B cell (primary cell): Measurements from ENCODE around the gene TBCB. TPM values are rescaled to one million over a fixed set of nuclear protein-coding genes. Genes with fewer than 3 reads are reported as not detected.

ENCODE experiments used
- ATAC-seq: fragments of 200-7000 bp; cut with Tn5 transposase; one replicate; pipeline ENCODE4 v1.10.0; 2021; ENCODE audit warnings: low read depth, mild to moderate bottlenecking, moderate number of reproducible peaks, moderate library complexity
- CTCF ChIA-PET: fragments of 350-600 bp; sonication (Branson Sonifier 250); formaldehyde crosslinking; loops from one replicate; lab custom pipeline; 2021; ENCODE audit warnings: antibody characterized with exemption, inconsistent platforms; lab: Charles Lee
- POLR2A ChIA-PET: fragments of 350-600 bp; sonication (Branson Sonifier 250); formaldehyde crosslinking; loops from one replicate; lab custom pipeline; 2021; ENCODE audit warnings: antibody characterized with exemption; lab: Charles Lee
- DNase-seq: peaks from one replicate; pipeline ENCODE4 v3.0.0; 2013
- H2AFZ ChIP-seq: 2 replicates; pipeline ENCODE4 v1.6.1; 2012; ENCODE audit warnings: mild to moderate bottlenecking, low read depth, low read length; ENCODE audit not compliant: insufficient read depth, poor library complexity, severe bottlenecking
- H3K27ac ChIP-seq, 2 donors: 1 replicate in 1 of 2; 2 replicates in 1 of 2; pipeline ENCODE4 v1.5.1; 2012 to 2013; ENCODE audit warnings: low read length in 2 of 2, mild to moderate bottlenecking in 2 of 2, moderate library complexity in 1 of 2
- H3K27me3 ChIP-seq, 4 experiments: fragments of 200-600 bp in 1 of 4; sonication (generic) in 1 of 4; replicated peaks in 1 of 4; 1 replicate in 2 of 4; 2 replicates in 2 of 4; pipeline versions ENCODE4 v1.6.1 to v1.7.0; 2013 to 2016; ENCODE audit warnings: low read length in 3 of 4, mild to moderate bottlenecking in 2 of 4, mixed read lengths in 1 of 4, moderate library complexity in 1 of 4; ENCODE audit not compliant: insufficient read depth in 4 of 4, control insufficient read depth in 3 of 4; ENCODE audit errors: control extremely low read depth in 1 of 4
- H3K36me3 ChIP-seq, 2 experiments: replicated peaks in 1 of 2; 1 replicate in 1 of 2; 2 replicates in 1 of 2; pipeline versions ENCODE4 v1.6.1 to v1.7.1; 2013; ENCODE audit warnings: low read length in 1 of 2; ENCODE audit not compliant: insufficient read depth in 2 of 2, control insufficient read depth in 1 of 2; ENCODE audit errors: control extremely low read depth in 1 of 2, extremely low read depth in 1 of 2
- H3K4me1 ChIP-seq, 2 donors: fragments of 200-600 bp in 1 of 2; sonication (generic) in 1 of 2; 1 replicate in 1 of 2; 2 replicates in 1 of 2; pipeline versions ENCODE4 v1.5.1 to v1.6.1; 2013 to 2017; ENCODE audit warnings: low read length in 2 of 2; ENCODE audit not compliant: control insufficient read depth in 2 of 2, insufficient read depth in 2 of 2
- H3K4me2 ChIP-seq: replicated peaks from 2 replicates; pipeline ENCODE3; 2012; ENCODE audit warnings: mild to moderate bottlenecking, low read depth, low read length; ENCODE audit not compliant: poor library complexity, severe bottlenecking
- H3K4me3 ChIP-seq, 5 experiments: fragments of 200-600 bp in 1 of 5; sonication (generic) in 1 of 5; 1 replicate in 3 of 5; 2 replicates in 2 of 5; pipeline versions ENCODE4 v1.5.1 to v1.7.0; 2011 to 2016; ENCODE audit warnings: low read length in 4 of 5, mild to moderate bottlenecking in 4 of 5, low read depth in 2 of 5, control low read depth in 1 of 5, moderate library complexity in 1 of 5; ENCODE audit not compliant: insufficient read depth in 1 of 5; ENCODE audit errors: control extremely low read depth in 1 of 5, extremely low read depth in 1 of 5
- H3K79me2 ChIP-seq: fragments of 200-600 bp; sonication (generic); one replicate; pipeline ENCODE4 v1.6.0; 2016; ENCODE audit warnings: low read length; ENCODE audit not compliant: control insufficient read depth, insufficient read depth
- H3K9ac ChIP-seq: fragments of 200-600 bp; sonication (generic); 2 replicates; pipeline ENCODE4 v1.6.1; 2017; ENCODE audit warnings: mild to moderate bottlenecking, low read length, moderate library complexity
- H3K9me3 ChIP-seq, 3 donors: one replicate each; pipeline versions ENCODE4 v1.6.1 to v1.7.1; 2013; ENCODE audit warnings: low read length in 2 of 3; ENCODE audit not compliant: control insufficient read depth in 2 of 3, insufficient read depth in 1 of 3; ENCODE audit errors: control extremely low read depth in 1 of 3
- H4K20me1 ChIP-seq: 2 replicates; pipeline ENCODE4 v1.6.0; 2012; ENCODE audit warnings: mild to moderate bottlenecking, low read length; ENCODE audit not compliant: insufficient read depth, control insufficient read depth, poor library complexity, severe bottlenecking
- H3K27ac Mint-ChIP-seq: one replicate; pipeline ENCODE4 v1.8.0; 2021; ENCODE audit warnings: mixed read lengths
- H3K27me3 Mint-ChIP-seq: one replicate; pipeline ENCODE4 v1.8.0; 2021; ENCODE audit warnings: mixed read lengths
- H3K4me1 Mint-ChIP-seq: one replicate; pipeline ENCODE4 v1.8.0; 2021; ENCODE audit warnings: mixed read lengths
- H3K4me3 Mint-ChIP-seq: one replicate; pipeline ENCODE4 v1.8.0; 2021; ENCODE audit warnings: mixed read lengths
- H3K9me3 Mint-ChIP-seq: one replicate; pipeline ENCODE4 v1.8.0; 2022; ENCODE audit warnings: mixed read lengths; ENCODE audit not compliant: insufficient read depth
- CTCF ChIP-seq: fragments of 200-600 bp; IDR thresholded peaks from one replicate; pipeline ENCODE4 v1.8.0; 2022; ENCODE audit warnings: antibody characterized with exemption, mild to moderate bottlenecking
- EZH2 ChIP-seq: IDR thresholded peaks from 2 replicates; pipeline ENCODE4 v1.6.1; 2012; ENCODE audit warnings: borderline replicate concordance, low read depth, mild to moderate bottlenecking, moderate library complexity, low read length; ENCODE audit not compliant: insufficient read depth, poor library complexity, severe bottlenecking
- WGBS: methylation state at CpG from one replicate; pipeline ENCODE4 v1.1.5; 2013; ENCODE audit warnings: missing lambda C conversion rate; ENCODE audit not compliant: insufficient coverage; 5-methylcytosine and 5-hydroxymethylcytosine counted together
- intact Hi-C: fragments of 100-400 bp; cut with micrococcal nuclease; formaldehyde crosslinking; loops from one replicate; pipeline ENCODE4 v1.10.0; 2022
- polyA plus RNA-seq: library from polyadenylated mRNA; depleted of rRNA; stranded (reverse); fragments of >200 nt; gene quantifications from 2 replicates; pipeline ENCODE4 v1.2.3, GENCODE V29; 2012
- total RNA-seq, 2 donors: library from RNA; stranded (reverse); fragments of 120-200 nt in 1 of 2; gene quantifications; 1 replicate in 1 of 2; 2 replicates in 1 of 2; pipeline versions ENCODE4 v1.2.3 to v1.2.4, GENCODE V29; 2013 to 2022

Gene TBCB
- total and polyA plus RNA-seq, 2 donors (not counting 1 experiment from before 2014, with no cell fraction given) = 148 to 187 TPM

- Histone ChIP-seq H3K4me2 (no peak overlapping the region), H3K27ac (no peak overlapping the region), H3K79me2 (no peaks in the 10 kb centered on the region), H3K27me3 (no peaks in the 10 kb centered on the region), H3K4me3 (no peak overlapping the region), H3K9ac (no peak overlapping the region), H3K36me3 (peaks cover 0 to 6% of the 10 kb centered on the region in 2 experiments), H3K4me1 (no peaks in the 10 kb centered on the region), H3K9me3 (no peaks in the 10 kb centered on the region), H4K20me1 (no peaks in the 10 kb centered on the region), H2AFZ (no peak overlapping the region)
- ATAC-seq (no peak), DNase-seq (no peak)
- no peaks in the 10 kb centered on the region for H3K4me1 Mint-ChIP-seq
- intact Hi-C loops = no loop called here
- no peak overlapping the region for H3K27ac Mint-ChIP-seq
- ChIA-PET POLR2A (no interaction called here), CTCF (no interaction called here)
- H3K9me3 Mint-ChIP-seq = no peaks in the 10 kb centered on the region
- no peaks in the 10 kb centered on the region for H3K27me3 Mint-ChIP-seq
- TF ChIP-seq EZH2 (no peak), CTCF (no peak)
- WGBS = 99% methylated on average over 11 of the region's 12 CpGs
- no peak overlapping the region for H3K4me3 Mint-ChIP-seq
Observed at GRCh38 chr19:36084231-36085009, 30.8 kb upstream of the TBCB start.

GRCh38 chr19:36086326-36086725 lies 28.9 kb upstream of the TBCB start:
- H2AFZ ChIP-seq = no peak overlapping the region
- CTCF ChIA-PET = no interaction called here

More at GRCh38 chr19:36086326-36086725, 28.9 kb upstream of the TBCB start:
- H3K4me3 Mint-ChIP-seq = no peak overlapping the region
- no peak overlapping the region for H3K4me3 ChIP-seq
- H3K9ac ChIP-seq = no peak overlapping the region
- H3K9me3 Mint-ChIP-seq = no peaks in the 10 kb centered on the region
- TF ChIP-seq CTCF = no peak
- no peak for TF ChIP-seq EZH2
- no peaks in the 10 kb centered on the region for H3K27me3 Mint-ChIP-seq
- DNase-seq = no peak
- H3K27ac ChIP-seq = no peak overlapping the region
- H3K27me3 ChIP-seq = no peaks in the 10 kb centered on the region
- no peaks in the 10 kb centered on the region for H3K79me2 ChIP-seq
- H3K27ac Mint-ChIP-seq = no peak overlapping the region
- no peaks in the 10 kb centered on the region for H4K20me1 ChIP-seq
- POLR2A ChIA-PET = no interaction called here
- H3K36me3 ChIP-seq = peaks cover 0 to 6% of the 10 kb centered on the region in 2 experiments
- no peak for ATAC-seq
- intact Hi-C loops = no loop called here
- H3K4me1 Mint-ChIP-seq = no peaks in the 10 kb centered on the region
- no peaks in the 10 kb centered on the region for H3K9me3 ChIP-seq
- 92% methylated on average over 9 of the region's 9 CpGs for WGBS
- H3K4me1 ChIP-seq = no peaks in the 10 kb centered on the region
- no peak overlapping the region for H3K4me2 ChIP-seq
